Measurements from ENCODE around the gene TMEM119. TPM values are rescaled to one million over a fixed set of nuclear protein-coding genes. Genes with fewer than 3 reads are reported as not detected.

Gene TMEM119
- total and polyA plus RNA-seq, 12 donors, result 0.57 to 6.9 (median 2.0) TPM

DNA sequence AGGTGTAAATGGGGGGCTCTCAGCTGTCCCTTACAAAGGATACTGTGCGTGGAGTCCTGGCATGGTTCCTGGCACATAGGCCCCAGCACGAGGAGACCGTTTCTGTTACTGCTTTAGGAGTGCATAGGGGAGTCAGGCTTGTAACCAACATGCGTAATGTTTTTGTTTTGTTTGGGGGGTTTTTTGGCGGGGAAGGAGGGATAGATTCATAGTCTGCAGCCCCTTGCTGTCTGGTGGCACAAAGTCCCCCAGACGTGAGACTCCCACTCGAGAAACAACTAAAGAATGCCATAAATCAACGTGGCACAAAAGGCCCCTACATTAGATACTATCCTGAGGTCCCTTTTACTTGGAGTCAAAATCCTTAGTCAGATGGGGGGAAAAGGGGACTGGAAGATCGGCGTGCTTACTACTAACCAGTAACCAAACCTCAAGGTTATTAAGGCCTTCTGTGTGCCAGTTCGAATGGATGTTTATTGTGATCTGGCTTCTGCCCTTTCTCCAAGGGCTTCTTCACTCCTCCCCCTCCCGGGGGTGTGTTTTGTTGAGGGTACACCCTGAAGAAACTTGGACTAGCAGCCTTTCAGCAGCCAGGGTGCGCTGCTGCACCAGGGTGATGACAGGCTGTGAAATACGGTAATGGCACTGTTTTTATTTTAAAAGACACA, 34.6 kb downstream of the TMEM119 start:
- peak overlapping the region; percentile 57 to 99 (median 90) for H3K4me3 ChIP-seq
- H3K27ac ChIP-seq, result peak overlapping the region; percentile 40 to 97 (median 92)
- peak; percentile 23 to 65 (median 52) for ATAC-seq
- no peaks in the 10 kb centered on the region for H3K27me3 ChIP-seq
- 1 to 2% methylated on average over 14 of the region's 14 CpGs for WGBS, 2 donors
- peaks cover 5 to 80% (median 60%) of the 10 kb centered on the region in 9 donors for H3K4me1 ChIP-seq
- peak; percentile 75 to 87 for DNase-seq
- H3K36me3 ChIP-seq, result peaks cover 0 to 46% (median 41%) of the 10 kb centered on the region in 9 donors
- TF ChIP-seq, protein P1, sequence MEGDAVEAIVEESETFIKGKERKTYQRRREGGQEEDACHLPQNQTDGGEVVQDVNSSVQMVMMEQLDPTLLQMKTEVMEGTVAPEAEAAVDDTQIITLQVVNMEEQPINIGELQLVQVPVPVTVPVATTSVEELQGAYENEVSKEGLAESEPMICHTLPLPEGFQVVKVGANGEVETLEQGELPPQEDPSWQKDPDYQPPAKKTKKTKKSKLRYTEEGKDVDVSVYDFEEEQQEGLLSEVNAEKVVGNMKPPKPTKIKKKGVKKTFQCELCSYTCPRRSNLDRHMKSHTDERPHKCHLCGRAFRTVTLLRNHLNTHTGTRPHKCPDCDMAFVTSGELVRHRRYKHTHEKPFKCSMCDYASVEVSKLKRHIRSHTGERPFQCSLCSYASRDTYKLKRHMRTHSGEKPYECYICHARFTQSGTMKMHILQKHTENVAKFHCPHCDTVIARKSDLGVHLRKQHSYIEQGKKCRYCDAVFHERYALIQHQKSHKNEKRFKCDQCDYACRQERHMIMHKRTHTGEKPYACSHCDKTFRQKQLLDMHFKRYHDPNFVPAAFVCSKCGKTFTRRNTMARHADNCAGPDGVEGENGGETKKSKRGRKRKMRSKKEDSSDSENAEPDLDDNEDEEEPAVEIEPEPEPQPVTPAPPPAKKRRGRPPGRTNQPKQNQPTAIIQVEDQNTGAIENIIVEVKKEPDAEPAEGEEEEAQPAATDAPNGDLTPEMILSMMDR (IDR thresholded peaks at IDR 0.05), result peak; percentile 69 to 97 (median 88)
- H3K9me3 ChIP-seq, result no peaks in the 10 kb centered on the region
- intact Hi-C loops (cut with DNase I), result loop anchor here in 9 of 10 donors (1.0 to 10.0 kb wide), 15 partner anchors 54 to 532 kb away; partner anchors contain the start of genes ALKBH2 (in 7 of the 9), SSH1 (in 4 of the 9), CORO1C (in 2 of the 9) and UNG (in 1 of the 9)

DNA sequence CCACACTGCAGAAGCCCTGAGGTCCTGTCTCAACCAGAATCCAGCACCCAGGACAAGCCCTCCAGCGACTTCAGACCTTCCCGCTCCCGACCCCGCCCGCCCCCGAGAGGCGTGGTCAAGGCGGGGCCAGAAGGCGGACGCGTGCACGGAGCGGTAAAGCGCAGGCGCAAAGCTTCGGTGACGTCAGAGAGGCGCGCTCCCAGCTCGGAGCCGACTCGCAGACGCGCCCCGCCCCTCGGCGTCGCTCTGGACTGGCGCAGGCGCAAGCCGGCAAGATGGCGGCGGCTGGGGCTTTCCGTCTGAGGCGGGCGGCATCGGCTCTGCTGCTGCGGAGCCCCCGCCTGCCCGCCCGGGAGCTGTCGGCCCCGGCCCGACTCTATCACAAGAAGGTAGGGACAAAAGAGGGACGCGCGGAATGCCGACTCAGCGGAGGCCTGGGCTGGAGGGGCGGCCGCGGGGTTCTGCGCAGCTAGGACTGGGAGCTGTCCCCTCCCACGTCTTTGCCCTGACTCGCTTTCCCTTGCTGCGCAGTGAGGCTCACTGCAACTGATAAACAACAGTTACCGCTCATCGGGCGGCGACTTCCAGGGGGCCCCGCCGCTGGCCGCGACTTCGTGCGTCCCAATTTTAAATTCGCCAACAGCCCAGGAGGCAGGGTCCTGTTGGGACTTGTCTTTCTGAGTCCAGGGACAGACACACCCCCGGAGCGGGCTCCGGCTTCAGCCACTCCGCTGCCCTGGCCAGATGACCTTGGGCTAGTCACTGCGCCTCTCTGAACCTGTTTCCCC, 35.3 kb downstream of the TMEM119 start, which contains the start of gene ISCU:
TSS of gene ISCU (plus strand) at position 249 of the 788 bp plus-strand sequence. CDS start at position 276, 27 bp downstream.
- Histone ChIP-seq H3K27me3 (no peaks in the 10 kb centered on the region), H3K4me3 (peak within 1 kb of the TSS; percentile 57 to 99 (median 90)), H3K9me3 (no peaks in the 10 kb centered on the region), H3K4me1 (peaks cover 5 to 80% (median 67%) of the 10 kb centered on the region in 9 donors), H3K36me3 (peaks cover 0 to 46% (median 33%) of the 10 kb centered on the region in 9 donors), H3K27ac (peak within 1 kb of the TSS; percentile 78 to 97 (median 94))
- intact Hi-C loops (cut with DNase I), result loop anchor here in 9 of 10 donors (1.0 to 10.0 kb wide), 15 partner anchors 54 to 532 kb away; partner anchors contain the start of genes ALKBH2 (in 7 of the 9), SSH1 (in 4 of the 9), CORO1C (in 2 of the 9) and UNG (in 1 of the 9)
- TF ChIP-seq, protein P1 (IDR thresholded peaks at IDR 0.05), result no peak
- WGBS, 2 donors, result 0 to 1% methylated on average over 65 to 72 of the region's 72 CpGs
- DNase-seq (peak; percentile 98 to 99), ATAC-seq (peak; percentile 88 to 95 (median 92))

DNA sequence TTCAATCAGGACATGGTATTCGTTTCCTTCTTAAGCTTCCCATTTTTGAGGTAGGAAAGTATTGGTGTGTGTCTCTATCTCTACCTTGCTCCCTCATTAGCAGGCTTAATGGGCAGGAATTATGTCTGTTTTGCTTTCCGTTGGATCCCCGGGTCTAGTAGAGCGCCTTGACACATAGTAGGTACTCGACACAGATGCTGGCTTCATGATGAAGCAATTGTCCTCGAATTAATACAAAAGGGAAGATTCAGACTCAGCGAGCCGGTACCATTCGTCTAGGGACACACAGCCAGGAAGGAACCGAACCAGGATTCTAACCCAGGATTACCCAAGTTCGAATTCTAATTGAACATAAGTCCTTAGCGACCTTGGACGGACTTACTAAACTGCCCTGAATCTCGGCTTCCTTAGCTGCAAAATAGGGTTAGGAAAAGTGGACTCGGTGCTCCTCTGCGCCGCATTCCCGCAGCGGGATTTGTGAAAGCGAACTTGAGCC, 36.0 kb downstream of the TMEM119 start:
- intact Hi-C loops (cut with DNase I), result loop anchor here in 9 of 10 donors (2.0 to 10.0 kb wide), 14 partner anchors 55 to 533 kb away; partner anchors contain the start of genes ALKBH2 (in 7 of the 9), SSH1 (in 4 of the 9), CORO1C (in 2 of the 9) and UNG (in 1 of the 9)

More for the DNA sequence above, 36.0 kb downstream of the TMEM119 start:
- Histone ChIP-seq H3K4me1 (peaks cover 5 to 80% (median 74%) of the 10 kb centered on the region in 9 donors), H3K27ac (peak overlapping the region in 9 of 10 donors; percentile 78 to 97 (median 91)), H3K36me3 (peaks cover 0 to 46% (median 27%) of the 10 kb centered on the region in 9 donors), H3K4me3 (peak overlapping the region; percentile 57 to 99 (median 88)), H3K9me3 (no peaks in the 10 kb centered on the region), H3K27me3 (no peaks in the 10 kb centered on the region)
- 1% methylated on average over 20 of the region's 20 CpGs for WGBS, 2 donors
- TF ChIP-seq, protein P1 (IDR thresholded peaks at IDR 0.05), result no peak
- no peak for DNase-seq
- peak in 5 of 8 donors; percentile 0 to 1 (median 0) for ATAC-seq
